Measurements from ENCODE around the gene C10orf67.
"Not testable (repeated sequence)": the region's sequence is repeated elsewhere in the genome, so short reads cannot be mapped to it uniquely, and the experiment has no call there.

The C10orf67 gene

GRCh38 chr10:23319835-23320234 lies 24.8 kb downstream of the C10orf67 start:
- no peak for DNase-seq

DNA sequence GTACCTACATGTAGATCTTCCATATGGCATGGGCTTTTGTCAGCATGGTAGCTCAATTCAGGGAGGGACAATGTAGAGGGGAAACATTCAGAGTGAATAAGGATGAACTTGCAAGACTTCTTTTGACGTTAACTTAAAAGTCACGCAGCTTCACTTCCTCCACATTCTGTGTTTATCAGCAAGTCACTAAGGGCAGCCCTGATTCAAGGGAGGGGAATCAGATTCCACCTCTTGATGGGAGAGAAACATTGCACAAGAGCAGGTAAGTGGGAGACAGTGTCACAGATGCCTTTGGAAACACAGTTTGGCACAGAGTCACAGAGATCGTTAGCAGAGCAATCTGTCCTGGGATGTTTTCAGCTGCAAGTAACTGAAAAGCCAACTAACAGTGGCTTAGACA lies 26.2 kb downstream of the C10orf67 start:
- no peak for DNase-seq

DNA sequence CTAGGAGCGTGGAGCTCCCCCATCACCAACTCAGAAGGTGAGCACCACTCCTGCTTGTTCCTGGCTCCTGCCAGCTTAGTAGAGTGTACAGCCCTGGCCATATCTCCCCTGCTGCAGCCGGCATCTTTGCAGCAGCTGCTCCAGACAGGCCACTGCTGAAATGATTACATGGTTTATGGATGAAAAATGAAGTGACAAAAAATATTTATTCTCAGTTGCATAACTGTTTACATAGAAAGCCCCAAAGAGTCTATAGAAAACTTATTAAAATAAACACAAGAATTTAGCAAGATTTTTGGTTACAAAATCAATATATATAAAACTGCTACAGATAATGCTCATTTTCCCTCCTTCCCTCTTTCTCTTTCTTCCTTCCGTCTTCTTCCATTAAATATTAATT lies 27.2 kb downstream of the C10orf67 start:
- no peak for DNase-seq

DNA sequence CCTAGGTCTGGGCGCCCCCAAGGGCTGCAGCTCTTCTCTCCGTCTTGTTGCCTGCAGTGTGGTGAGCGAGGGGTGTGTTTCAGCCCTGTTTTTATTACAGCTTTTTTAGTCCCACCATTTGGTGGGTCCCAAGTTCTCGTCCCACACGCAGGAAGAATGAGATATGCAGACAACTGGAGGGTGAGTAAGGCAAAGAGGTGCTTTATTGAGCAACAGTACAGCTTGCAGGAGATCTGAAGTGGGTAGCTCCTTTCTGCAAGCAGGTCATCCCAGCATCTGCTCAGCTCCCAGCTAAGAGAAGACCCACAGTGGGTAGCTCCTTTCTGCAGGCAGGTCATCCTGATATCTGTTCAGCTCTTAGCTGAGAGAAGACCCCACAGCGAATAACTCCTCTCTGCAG lies 28.2 kb downstream of the C10orf67 start:
- no peak for DNase-seq

DNA sequence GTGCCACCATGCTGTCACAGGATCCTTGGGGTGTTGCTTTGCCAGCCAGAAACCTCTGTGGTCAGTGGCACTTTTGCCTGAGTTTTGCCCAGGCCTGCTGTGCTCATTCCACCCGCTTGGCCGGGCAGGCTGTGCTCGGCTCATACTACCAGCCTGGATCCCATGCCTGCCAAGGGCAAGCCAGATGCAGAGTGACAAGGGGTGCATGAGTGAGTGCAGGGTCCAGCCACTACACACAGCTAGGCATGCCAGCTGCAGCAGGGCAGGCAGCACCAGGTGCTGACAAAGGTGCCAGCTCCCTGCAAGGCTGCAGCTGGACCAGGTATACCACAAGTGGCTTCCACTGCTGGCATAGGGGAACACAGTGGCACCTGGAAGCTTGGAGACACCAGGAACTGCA lies 28.6 kb downstream of the C10orf67 start:
- DNase-seq: no peak

GRCh38 chr10:23314835-23315239 lies 29.8 kb downstream of the C10orf67 start:
- DNase-seq: peak; percentile 72

- no peak for DNase-seq
Measured at GRCh38 chr10:23311034-23311433, 33.6 kb downstream of the C10orf67 start.

DNA sequence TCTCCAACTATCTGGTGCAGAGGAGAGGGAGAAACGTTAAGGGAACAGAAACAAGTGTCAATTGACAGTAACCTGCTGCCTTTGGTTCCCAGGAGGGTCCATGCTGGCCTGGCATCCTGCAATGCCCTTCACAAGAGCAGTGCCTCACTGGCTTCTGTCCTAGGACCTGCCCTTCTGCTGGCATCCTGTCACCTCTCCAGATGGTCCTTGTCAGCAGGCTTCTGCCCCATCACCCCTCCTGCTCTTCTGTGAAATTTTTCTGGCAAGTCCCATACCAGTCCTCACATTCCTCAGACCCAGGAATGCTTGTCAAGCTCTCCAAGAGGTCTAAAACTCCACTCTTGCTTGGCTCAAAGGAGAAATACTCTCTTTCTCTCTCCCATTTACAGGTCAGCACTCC lies 34.2 kb downstream of the C10orf67 start:
- DNase-seq: no peak

DNA sequence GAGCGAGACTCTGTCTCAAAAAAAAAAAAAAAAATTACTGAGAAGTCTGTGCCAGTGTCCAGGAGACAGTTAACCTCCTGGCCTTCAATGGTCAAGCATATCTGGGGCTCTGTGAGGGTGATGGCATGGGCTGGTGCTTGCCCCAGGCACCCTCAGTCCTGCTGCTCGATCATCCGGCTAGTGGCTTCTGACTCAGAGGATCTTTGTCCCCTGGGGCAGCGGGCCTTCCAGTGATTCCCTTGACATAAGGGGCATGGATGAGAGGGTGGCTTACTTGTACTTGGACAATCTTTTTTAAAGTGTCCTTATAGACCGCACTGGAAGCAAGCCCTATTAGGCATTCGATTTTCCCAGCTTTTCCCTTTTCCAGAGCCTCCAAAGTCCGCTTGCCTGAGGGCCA lies 44.6 kb downstream of the C10orf67 start:
- DNase-seq: not testable (repeated sequence)

GRCh38 chr10:23294638-23295247 lies 49.9 kb downstream of the C10orf67 start:
- no peak for DNase-seq

DNA sequence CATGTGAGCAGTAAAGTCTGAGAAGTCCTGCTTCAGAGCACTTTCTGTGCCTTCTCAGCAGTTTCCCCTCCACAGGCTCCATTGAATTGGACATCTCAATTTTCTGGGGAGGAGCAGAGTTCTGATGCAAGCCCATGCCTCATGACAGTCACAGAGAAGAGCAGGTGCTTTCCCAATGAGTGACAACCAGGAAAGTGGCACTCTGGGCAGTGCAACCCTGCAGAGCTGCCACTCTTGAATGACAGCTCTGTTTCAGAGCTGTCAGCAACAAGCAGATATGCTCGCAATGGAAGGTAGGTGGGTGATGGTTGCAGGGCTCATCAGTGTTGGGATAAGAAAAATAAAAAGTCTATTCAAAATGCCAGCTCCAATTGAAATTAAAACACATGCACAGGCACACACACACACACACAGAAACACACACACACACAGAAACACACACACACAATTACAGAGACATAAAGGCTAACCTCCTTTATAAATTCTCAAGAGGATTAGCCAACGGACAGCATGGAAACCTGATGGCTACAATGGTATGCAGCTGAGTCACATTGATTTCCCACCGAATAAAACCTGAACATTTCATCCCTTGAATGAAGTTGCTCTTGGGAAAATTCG lies 50.5 kb downstream of the C10orf67 start:
- DNase-seq: no peak

DNA sequence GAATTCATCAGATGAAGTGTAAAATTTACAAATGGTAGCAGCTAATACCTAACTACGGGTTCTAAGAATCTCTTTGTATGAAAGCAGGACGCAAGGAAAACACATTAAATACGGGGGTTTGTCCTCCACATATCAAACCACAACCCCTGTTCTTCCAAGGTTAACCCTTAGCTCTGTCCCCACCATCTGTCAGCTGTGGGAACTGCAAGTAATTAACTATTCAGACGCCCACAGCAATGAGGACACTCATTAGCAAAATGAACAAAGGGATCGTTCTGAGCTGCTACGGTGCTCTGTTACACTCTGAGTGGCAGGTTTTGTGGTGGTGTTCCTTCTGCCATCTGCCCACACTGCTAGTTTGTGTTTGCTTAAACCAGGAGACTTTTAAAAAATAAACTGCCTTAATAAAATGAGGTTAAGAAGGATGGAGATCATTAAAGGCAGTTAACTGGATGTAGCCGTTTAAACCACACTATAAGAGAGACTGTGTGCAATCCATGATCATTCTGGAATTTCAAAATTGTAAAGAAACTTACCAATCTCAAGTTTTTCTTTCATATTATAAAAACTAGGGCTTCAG lies 51.4 kb downstream of the C10orf67 start:
- peak; percentile 21 for DNase-seq

GRCh38 chr10:23291551-23292334 lies 52.9 kb downstream of the C10orf67 start:
- no peak for DNase-seq

- no peak for DNase-seq
Measured at GRCh38 chr10:23284674-23285335, 59.8 kb downstream of the C10orf67 start.

- DNase-seq: no peak
Measured at GRCh38 chr10:23284155-23284554, 60.4 kb downstream of the C10orf67 start.

GRCh38 chr10:23283680-23284079 lies 60.9 kb downstream of the C10orf67 start:
- DNase-seq: no peak

DNA sequence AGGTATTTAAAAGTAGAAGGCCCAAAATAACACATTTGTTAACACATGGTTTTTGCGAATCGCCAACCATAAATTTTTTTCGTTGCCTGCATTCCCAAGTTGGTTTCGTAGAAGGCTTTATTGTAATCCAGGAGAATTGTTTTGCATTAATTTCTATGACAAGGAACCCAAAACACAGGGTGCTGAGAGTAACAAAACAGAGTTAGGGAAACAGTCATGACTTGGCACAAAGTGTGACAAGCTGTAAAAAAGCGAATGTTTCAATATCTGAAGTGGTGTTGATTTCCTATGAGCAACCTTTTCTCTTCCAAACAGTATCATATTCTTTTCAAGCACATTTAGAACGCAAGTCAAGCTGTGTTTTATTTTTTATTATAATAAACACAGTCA lies 63.6 kb downstream of the C10orf67 start:
- DNase-seq: no peak

DNA sequence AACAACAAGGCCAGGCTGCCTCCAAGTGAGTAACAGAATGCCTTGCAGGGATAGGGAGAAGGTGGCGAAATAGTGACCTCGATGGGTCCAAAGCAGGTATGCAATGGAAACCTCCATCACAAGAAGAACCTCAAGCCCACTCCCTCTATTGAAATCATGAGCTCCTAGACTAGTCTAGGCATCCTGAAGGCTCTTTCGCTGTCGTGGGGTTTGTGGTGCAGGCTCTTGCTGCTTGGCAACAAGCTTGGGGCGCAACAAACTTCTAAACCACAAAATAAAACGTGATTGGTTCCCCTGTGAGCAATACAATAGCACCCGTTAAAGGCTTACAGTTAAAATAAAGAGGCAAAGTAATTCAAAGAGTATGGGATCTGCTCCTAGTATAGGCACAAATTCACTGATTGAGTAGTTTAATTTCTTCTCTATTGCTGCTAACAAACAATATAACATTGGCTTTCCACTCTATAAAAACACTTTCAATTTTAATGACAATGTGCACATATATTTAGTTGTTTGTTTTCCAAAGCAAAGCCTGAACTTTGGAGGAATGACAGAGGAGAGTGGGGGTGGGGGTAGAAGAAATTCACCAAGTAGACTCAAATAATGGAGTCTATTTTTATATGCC lies 64.1 kb downstream of the C10orf67 start:
- no peak for DNase-seq

DNA sequence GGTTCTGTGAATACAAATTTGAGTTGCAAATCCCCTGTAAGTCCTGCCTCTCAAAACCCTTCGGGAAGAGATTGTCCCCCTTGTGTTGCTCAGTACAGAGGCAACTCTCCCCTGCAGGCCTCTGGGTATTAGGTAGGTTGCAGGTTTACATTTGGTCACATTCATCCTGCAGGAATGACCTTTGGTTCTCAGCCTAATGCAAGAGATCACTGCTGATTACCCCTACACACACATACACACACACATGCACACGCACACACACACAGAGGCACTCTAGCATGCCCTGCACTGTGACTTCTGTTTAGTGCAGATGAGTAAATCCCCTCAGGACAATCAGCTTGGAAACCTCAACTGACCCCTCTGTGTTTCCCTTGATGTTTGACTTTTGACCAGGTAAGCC lies 69.2 kb downstream of the C10orf67 start:
- DNase-seq: no peak

DNA sequence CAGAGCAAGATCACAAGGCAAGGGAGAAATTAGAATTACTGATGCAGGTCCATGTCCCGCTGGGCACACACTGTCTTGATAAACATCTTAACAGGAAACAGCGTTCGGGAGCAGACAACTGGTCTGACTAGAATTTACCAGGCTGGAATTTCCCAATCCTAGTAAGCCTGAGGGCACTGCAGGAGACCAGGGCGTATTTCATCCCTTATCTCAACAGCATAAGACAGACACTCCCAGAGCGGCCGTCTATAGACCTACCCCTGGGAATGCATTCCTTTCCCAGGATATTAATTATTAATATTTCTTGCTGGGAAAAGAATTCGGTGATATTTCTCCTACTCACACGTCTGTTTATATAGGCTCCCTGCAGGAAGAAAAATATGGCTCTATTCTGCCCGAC lies 70.4 kb downstream of the C10orf67 start:
- DNase-seq: not testable (repeated sequence)

DNA sequence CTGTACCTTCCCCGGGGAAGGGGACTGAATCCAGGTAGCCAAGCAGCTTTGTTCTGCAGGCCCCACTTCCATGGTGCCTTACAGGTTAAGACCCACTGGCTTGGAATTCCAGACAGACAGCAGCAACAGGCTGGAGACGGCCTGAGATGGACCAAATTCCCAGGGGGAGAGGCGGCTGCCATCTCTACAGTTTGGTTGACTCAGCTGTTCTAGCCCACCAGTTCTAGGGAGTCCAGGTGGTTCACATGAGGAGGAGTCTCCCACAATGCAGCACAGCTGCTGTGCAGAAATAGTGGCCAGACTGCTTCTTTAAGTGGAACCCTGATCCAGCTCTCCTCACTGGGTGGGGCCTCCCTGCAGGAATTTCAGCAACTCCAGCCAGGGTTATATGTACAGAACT lies 74.1 kb downstream of the C10orf67 start:
- DNase-seq: no peak

GRCh38 chr10:23263441-23264164 lies 81.0 kb downstream of the C10orf67 start:
- no peak for DNase-seq

All from CD4-positive, alpha-beta T cell treated with Interleukin-6 for 4 hours (primary cell).